GM23338 (cell line): ENCODE measurements around the gene AFAP1L2. TPM values are rescaled to one million over a fixed set of nuclear protein-coding genes. Genes with fewer than 3 reads are reported as not detected.

ENCODE experiments used
- CREB1 ChIP-seq: fragments of 250-450 bp; sonication (Bioruptor Pico); IDR thresholded peaks from 2 replicates; pipeline ENCODE4 v1.5.0; 2020; ENCODE audit warnings: low read depth, mild to moderate bottlenecking, moderate library complexity
- CTCF ChIP-seq, 2 experiments: fragments of 200-600 bp in 1 of 2; sonication (generic) in 1 of 2; conservative IDR thresholded peaks; 2 replicates each; pipeline versions ENCODE4 v1.5.1 to v1.6.1; 2016 to 2017; ENCODE audit warnings: antibody characterized with exemption in 2 of 2, low read depth in 2 of 2, mild to moderate bottlenecking in 2 of 2, moderate library complexity in 1 of 2
- ETS1 ChIP-seq: IDR thresholded peaks from 2 replicates; pipeline ENCODE4 v1.6.1; 2016; ENCODE audit warnings: antibody characterized with exemption
- EZH2 ChIP-seq: fragments of 200-600 bp; sonication (generic); IDR thresholded peaks from one replicate; pipeline ENCODE4 v1.8.0; 2017; ENCODE audit warnings: antibody characterized with exemption, mild to moderate bottlenecking, low read depth; ENCODE audit not compliant: unreplicated experiment
- POLR2AphosphoS5 ChIP-seq: IDR thresholded peaks from 2 replicates; pipeline ENCODE4 v1.6.1; 2016; ENCODE audit warnings: antibody characterized with exemption, low read depth
- ZNF114 ChIP-seq: fragments of 250-450 bp; sonication (Bioruptor Pico); IDR thresholded peaks from 2 replicates; pipeline ENCODE4 v1.5.0; 2020; ENCODE audit warnings: mild to moderate bottlenecking, moderate library complexity
- ZNF331 ChIP-seq: fragments of 250-450 bp; sonication (Bioruptor Pico); IDR thresholded peaks from 2 replicates; pipeline ENCODE4 v1.5.0; 2020; ENCODE audit warnings: low read depth, mild to moderate bottlenecking, moderate library complexity
- ZNF462 ChIP-seq: fragments of 250-450 bp; sonication (Bioruptor Pico); IDR thresholded peaks from 2 replicates; pipeline ENCODE4 v1.5.0; 2020; ENCODE audit warnings: mild to moderate bottlenecking, moderate library complexity
- polyA plus RNA-seq: library from polyadenylated mRNA; unstranded; fragments of >200 nt; fragmentation: Nextera tagmentation; extraction: Ambion mirVana; gene quantifications from 2 replicates; pipeline ENCODE4 v1.2.1, GENCODE V29; 2016
- total RNA-seq: library from RNA; depleted of rRNA; stranded (reverse); fragments of >200 nt; shearing (Covaris generic); gene quantifications from 2 replicates; pipeline ENCODE4 v1.2.3, GENCODE V29; 2014

Gene AFAP1L2
- total and polyA plus RNA-seq, 2 experiments from 2014 or later = 2.3 to 6.5 TPM

GRCh38 chr10:114335614-114336013 is 68.7 kb downstream of the AFAP1L2 start (continued):
- TF ChIP-seq ZNF462 (CRISPR knock-in tag) = no peak
- TF ChIP-seq ZNF331 (CRISPR knock-in tag) = no peak
- no peak for TF ChIP-seq CTCF (conservative IDR thresholded peaks at IDR 0.05; ENCODE audit: low read depth in 2 of 2)
- no peak for TF ChIP-seq CREB1 (CRISPR knock-in tag)
- TF ChIP-seq ZNF114 (CRISPR knock-in tag) = no peak
- TF ChIP-seq EZH2 = no peak
- TF ChIP-seq POLR2AphosphoS5 = no peak
- no peak for TF ChIP-seq ETS1
